Astrocyte (in vitro differentiated cells and primary cell): ENCODE measurements around the gene BLVRA. TPM values are rescaled to one million over a fixed set of nuclear protein-coding genes. Genes with fewer than 3 reads are reported as not detected.
A peak's percentile ranks its signal among the peaks of the same experiment; 100 is the strongest.
"Not testable (repeated sequence)": the region's sequence is repeated elsewhere in the genome, so short reads cannot be mapped to it uniquely, and the experiment has no call there.

Source experiments
- DNase-seq: peaks from one replicate; pipeline ENCODE4 v3.0.0-alpha.2; 2010; ENCODE audit warnings: low read depth
- FAIRE-seq: peaks from 2 replicates; lab custom pipeline; 2011; peaks lifted over from hg19 to GRCh38; lab: Jason Lieb, UNC
- H2AFZ ChIP-seq: 2 replicates; pipeline ENCODE4 v1.6.0; 2012; ENCODE audit warnings: low read depth, low read length, inconsistent platforms
- H3K27ac ChIP-seq: 2 replicates; pipeline ENCODE4 v1.5.1; 2011; ENCODE audit warnings: low read depth, low read length, inconsistent platforms
- H3K27me3 ChIP-seq: 2 replicates; pipeline ENCODE4 v1.6.0; 2011; ENCODE audit warnings: low read length, inconsistent platforms; ENCODE audit not compliant: insufficient read depth
- H3K36me3 ChIP-seq: 2 replicates; pipeline ENCODE4 v1.5.1; 2011; ENCODE audit warnings: low read length, inconsistent platforms; ENCODE audit not compliant: insufficient read depth
- H3K4me1 ChIP-seq: 2 replicates; pipeline ENCODE4 v1.5.1; 2011; ENCODE audit warnings: low read length, inconsistent platforms; ENCODE audit not compliant: insufficient read depth
- H3K4me2 ChIP-seq: 2 replicates; pipeline ENCODE4 v1.6.0; 2012; ENCODE audit warnings: low read length, inconsistent platforms
- H3K4me3 ChIP-seq: 2 replicates; pipeline ENCODE4 v1.5.1; 2011; ENCODE audit warnings: low read depth, mild to moderate bottlenecking, low read length, inconsistent platforms; ENCODE audit not compliant: insufficient read depth
- H3K79me2 ChIP-seq: 2 replicates; pipeline ENCODE4 v1.6.0; 2012; ENCODE audit warnings: mild to moderate bottlenecking, low read length, inconsistent platforms; ENCODE audit not compliant: insufficient read depth
- H3K9ac ChIP-seq: 2 replicates; pipeline ENCODE4 v1.6.0; 2012; ENCODE audit warnings: mild to moderate bottlenecking, low read length, inconsistent platforms
- H3K9me3 ChIP-seq: 2 replicates; pipeline ENCODE4 v1.5.1; 2012; ENCODE audit warnings: low read depth, mild to moderate bottlenecking, low read length, inconsistent platforms; ENCODE audit not compliant: insufficient read depth
- H4K20me1 ChIP-seq: 2 replicates; pipeline ENCODE4 v1.6.0; 2012; ENCODE audit warnings: low read length, inconsistent platforms; ENCODE audit not compliant: insufficient read depth
- H3K27ac Mint-ChIP-seq: one replicate; pipeline ENCODE4 v1.8.0; 2021; ENCODE audit warnings: mild to moderate bottlenecking, mixed read lengths; ENCODE audit not compliant: unreplicated experiment
- H3K27me3 Mint-ChIP-seq: one replicate; pipeline ENCODE4 v1.8.0; 2021; ENCODE audit warnings: low read depth, mixed read lengths; ENCODE audit not compliant: unreplicated experiment
- H3K36me3 Mint-ChIP-seq: one replicate; pipeline ENCODE4 v1.8.0; 2021; ENCODE audit warnings: low read depth, mixed read lengths; ENCODE audit not compliant: unreplicated experiment
- H3K4me1 Mint-ChIP-seq: one replicate; pipeline ENCODE4 v1.8.0; 2021; ENCODE audit warnings: low read depth, mixed read lengths; ENCODE audit not compliant: unreplicated experiment
- H3K4me3 Mint-ChIP-seq: one replicate; pipeline ENCODE4 v1.8.0; 2021; ENCODE audit warnings: mild to moderate bottlenecking, moderate library complexity, mixed read lengths; ENCODE audit not compliant: unreplicated experiment
- H3K9me3 Mint-ChIP-seq: one replicate; pipeline ENCODE4 v1.8.0; 2021; ENCODE audit warnings: mild to moderate bottlenecking, mixed read lengths; ENCODE audit not compliant: unreplicated experiment
- EZH2 ChIP-seq: IDR thresholded peaks from 2 replicates; pipeline ENCODE4 v1.6.1; 2012; ENCODE audit warnings: mild to moderate bottlenecking, low read length, inconsistent platforms; ENCODE audit not compliant: insufficient read depth
- total RNA-seq: library from RNA; stranded (reverse); gene quantifications from 2 replicates; pipeline ENCODE4 v1.2.1, GENCODE V29; 2021
- TF ChIP-seq, protein P1 (sequence below): IDR thresholded peaks from 2 replicates; pipeline ENCODE4 v1.5.1; 2011; ENCODE audit warnings: low read depth, mild to moderate bottlenecking, inconsistent platforms, low read length, moderate library complexity; ENCODE audit not compliant: insufficient read depth

The BLVRA gene
- total RNA-seq, 1 donor from 2014 or later: 48.9 TPM

- no peaks in the 10 kb centered on the region for H3K27me3 ChIP-seq
- H2AFZ ChIP-seq: no peak overlapping the region
- no peak overlapping the region for H3K27ac Mint-ChIP-seq
- peaks cover 22% of the 10 kb centered on the region for H3K36me3 Mint-ChIP-seq
- peaks cover 8% of the 10 kb centered on the region for H4K20me1 ChIP-seq
- DNase-seq: no peak
- no peaks in the 10 kb centered on the region for H3K36me3 ChIP-seq
- H3K9ac ChIP-seq: no peak overlapping the region
- no peak overlapping the region for H3K4me2 ChIP-seq
- no peaks in the 10 kb centered on the region for H3K79me2 ChIP-seq
- TF ChIP-seq, protein P1, sequence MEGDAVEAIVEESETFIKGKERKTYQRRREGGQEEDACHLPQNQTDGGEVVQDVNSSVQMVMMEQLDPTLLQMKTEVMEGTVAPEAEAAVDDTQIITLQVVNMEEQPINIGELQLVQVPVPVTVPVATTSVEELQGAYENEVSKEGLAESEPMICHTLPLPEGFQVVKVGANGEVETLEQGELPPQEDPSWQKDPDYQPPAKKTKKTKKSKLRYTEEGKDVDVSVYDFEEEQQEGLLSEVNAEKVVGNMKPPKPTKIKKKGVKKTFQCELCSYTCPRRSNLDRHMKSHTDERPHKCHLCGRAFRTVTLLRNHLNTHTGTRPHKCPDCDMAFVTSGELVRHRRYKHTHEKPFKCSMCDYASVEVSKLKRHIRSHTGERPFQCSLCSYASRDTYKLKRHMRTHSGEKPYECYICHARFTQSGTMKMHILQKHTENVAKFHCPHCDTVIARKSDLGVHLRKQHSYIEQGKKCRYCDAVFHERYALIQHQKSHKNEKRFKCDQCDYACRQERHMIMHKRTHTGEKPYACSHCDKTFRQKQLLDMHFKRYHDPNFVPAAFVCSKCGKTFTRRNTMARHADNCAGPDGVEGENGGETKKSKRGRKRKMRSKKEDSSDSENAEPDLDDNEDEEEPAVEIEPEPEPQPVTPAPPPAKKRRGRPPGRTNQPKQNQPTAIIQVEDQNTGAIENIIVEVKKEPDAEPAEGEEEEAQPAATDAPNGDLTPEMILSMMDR: no peak
- TF ChIP-seq EZH2: no peak
- no peak overlapping the region for H3K4me3 ChIP-seq
- H3K27me3 Mint-ChIP-seq: no peaks in the 10 kb centered on the region
- H3K4me1 Mint-ChIP-seq: peaks cover 26% of the 10 kb centered on the region
- FAIRE-seq: no peak
- no peak overlapping the region for H3K4me3 Mint-ChIP-seq
- no peaks in the 10 kb centered on the region for H3K9me3 ChIP-seq
- peaks cover 3% of the 10 kb centered on the region for H3K9me3 Mint-ChIP-seq
- H3K27ac ChIP-seq: no peak overlapping the region
- peaks cover 13% of the 10 kb centered on the region for H3K4me1 ChIP-seq
Measured at GRCh38 chr7:43782768-43783555, 24.5 kb downstream of the BLVRA start.

GRCh38 chr7:43784030-43784584 lies 25.6 kb downstream of the BLVRA start:
- peaks cover 13% of the 10 kb centered on the region for H3K4me1 ChIP-seq
- H3K27ac Mint-ChIP-seq: peak overlapping the region; percentile 89
- H3K4me2 ChIP-seq: no peak overlapping the region
- no peak overlapping the region for H3K4me3 ChIP-seq
- H3K4me1 Mint-ChIP-seq: peaks cover 26% of the 10 kb centered on the region
- no peaks in the 10 kb centered on the region for H3K27me3 ChIP-seq
- H4K20me1 ChIP-seq: peaks cover 8% of the 10 kb centered on the region
- no peaks in the 10 kb centered on the region for H3K79me2 ChIP-seq
- H2AFZ ChIP-seq: no peak overlapping the region
- no peak overlapping the region for H3K9ac ChIP-seq
- H3K9me3 Mint-ChIP-seq: peaks cover 1% of the 10 kb centered on the region
- H3K4me3 Mint-ChIP-seq: no peak overlapping the region
- no peak for FAIRE-seq
- H3K9me3 ChIP-seq: no peaks in the 10 kb centered on the region
- no peak for DNase-seq
- H3K36me3 ChIP-seq: no peaks in the 10 kb centered on the region
- no peak overlapping the region for H3K27ac ChIP-seq
- no peak for TF ChIP-seq EZH2
- peaks cover 19% of the 10 kb centered on the region for H3K36me3 Mint-ChIP-seq
- no peaks in the 10 kb centered on the region for H3K27me3 Mint-ChIP-seq

GRCh38 chr7:43784585-43785087 lies 26.2 kb downstream of the BLVRA start:
- H3K27me3 Mint-ChIP-seq, H3K27me3 ChIP-seq, H3K9ac ChIP-seq, H2AFZ ChIP-seq, H3K9me3 ChIP-seq, DNase-seq, H3K27ac ChIP-seq, H3K9me3 Mint-ChIP-seq, H3K79me2 ChIP-seq, FAIRE-seq, H3K4me2 ChIP-seq, H3K4me3 Mint-ChIP-seq, H3K4me3 ChIP-seq, H3K36me3 ChIP-seq, H4K20me1 ChIP-seq: not testable (repeated sequence)
- peaks cover 13% of the 10 kb centered on the region for H3K4me1 ChIP-seq
- Mint-ChIP-seq H3K36me3 (peaks cover 23% of the 10 kb centered on the region), H3K27ac (peak overlapping the region; percentile 89), H3K4me1 (peaks cover 26% of the 10 kb centered on the region)
